HEK293T (cell line): ENCODE measurements around the gene IL17C.

Experiments
- ELF4 ChIP-seq: fragments of 450-650 bp; IDR thresholded peaks from 2 replicates; pipeline ENCODE4 v1.6.1; 2017; ENCODE audit warnings: antibody characterized with exemption
- FOXA1 ChIP-seq: fragments of 450-650 bp; IDR thresholded peaks from 2 replicates; pipeline ENCODE4 v1.6.1; 2016; ENCODE audit warnings: mild to moderate bottlenecking
- FOXK2 ChIP-seq: fragments of 450-650 bp; IDR thresholded peaks from 2 replicates; pipeline ENCODE4 v1.6.1; 2016; ENCODE audit warnings: mild to moderate bottlenecking
- FOXM1 ChIP-seq: fragments of 450-650 bp; IDR thresholded peaks from 2 replicates; pipeline ENCODE4 v1.6.1; 2017; ENCODE audit warnings: mild to moderate bottlenecking, borderline replicate concordance
- HDGF ChIP-seq: fragments of 450-650 bp; IDR thresholded peaks from 2 replicates; pipeline ENCODE4 v1.6.1; 2017; ENCODE audit warnings: antibody characterized with exemption, borderline replicate concordance
- SP1 ChIP-seq: fragments of 450-650 bp; IDR thresholded peaks from 2 replicates; pipeline ENCODE4 v1.6.1; 2017
- SUZ12 ChIP-seq: fragments of 450-650 bp; IDR thresholded peaks from 2 replicates; pipeline ENCODE4 v1.6.1; 2016; ENCODE audit warnings: mild to moderate bottlenecking
- ZNF384 ChIP-seq: fragments of 450-650 bp; IDR thresholded peaks from 2 replicates; pipeline ENCODE4 v1.6.1; 2016
- TF ChIP-seq, protein P1 (sequence below): fragments of 450-650 bp; IDR thresholded peaks from 2 replicates; pipeline ENCODE4 v1.6.1; 2016

DNA sequence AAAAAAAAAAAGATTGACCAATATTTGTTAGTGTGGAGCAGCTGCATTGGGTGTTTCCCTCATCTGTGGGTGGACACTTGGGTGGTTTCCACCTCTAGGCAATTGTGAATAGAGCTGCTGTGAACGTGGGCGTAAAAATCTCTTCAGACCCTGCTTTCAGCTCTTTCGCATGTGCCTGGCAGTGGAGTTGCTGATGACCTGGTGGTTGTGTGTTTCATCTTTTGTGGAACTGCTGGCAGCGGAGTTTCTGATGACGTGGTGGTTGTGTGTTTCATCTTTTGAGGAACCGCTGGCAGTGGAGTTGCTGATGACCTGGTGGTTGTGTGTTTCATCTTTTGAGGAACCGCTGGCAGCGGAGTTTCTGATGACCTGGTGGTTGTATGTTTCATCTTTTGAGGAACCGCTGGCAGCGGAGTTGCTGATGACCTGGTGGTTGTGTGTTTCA, 46.8 kb upstream of the IL17C start:
- TF ChIP-seq SP1 = no peak
- no peak for TF ChIP-seq HDGF
- no peak for TF ChIP-seq FOXM1
- no peak for TF ChIP-seq FOXA1
- TF ChIP-seq ELF4 = no peak
- no peak for TF ChIP-seq ZNF384
- no peak for TF ChIP-seq SUZ12
- TF ChIP-seq, protein P1, sequence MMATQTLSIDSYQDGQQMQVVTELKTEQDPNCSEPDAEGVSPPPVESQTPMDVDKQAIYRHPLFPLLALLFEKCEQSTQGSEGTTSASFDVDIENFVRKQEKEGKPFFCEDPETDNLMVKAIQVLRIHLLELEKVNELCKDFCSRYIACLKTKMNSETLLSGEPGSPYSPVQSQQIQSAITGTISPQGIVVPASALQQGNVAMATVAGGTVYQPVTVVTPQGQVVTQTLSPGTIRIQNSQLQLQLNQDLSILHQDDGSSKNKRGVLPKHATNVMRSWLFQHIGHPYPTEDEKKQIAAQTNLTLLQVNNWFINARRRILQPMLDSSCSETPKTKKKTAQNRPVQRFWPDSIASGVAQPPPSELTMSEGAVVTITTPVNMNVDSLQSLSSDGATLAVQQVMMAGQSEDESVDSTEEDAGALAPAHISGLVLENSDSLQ = no peak
- TF ChIP-seq FOXK2 = no peak
